Activated naive CD4-positive, alpha-beta T cell treated with anti-CD3 and anti-CD28 coated beads, Interleukin-2, amount 50 U/mL, for 24 hours (primary cell): ENCODE data around the gene MFSD6.

ENCODE experiments used
- H3K27ac Mint-ChIP-seq: one replicate; pipeline ENCODE4 v1.8.0; 2021; ENCODE audit warnings: mild to moderate bottlenecking, mixed read lengths
- H3K27me3 Mint-ChIP-seq: one replicate; pipeline ENCODE4 v1.8.0; 2021; ENCODE audit warnings: mixed read lengths
- H3K36me3 Mint-ChIP-seq: one replicate; pipeline ENCODE4 v1.8.0; 2021; ENCODE audit warnings: mixed read lengths
- H3K4me1 Mint-ChIP-seq: one replicate; pipeline ENCODE4 v1.8.0; 2021; ENCODE audit warnings: mixed read lengths
- H3K4me3 Mint-ChIP-seq: one replicate; pipeline ENCODE4 v1.8.0; 2021; ENCODE audit warnings: mild to moderate bottlenecking, mixed read lengths
- H3K9me3 Mint-ChIP-seq: one replicate; pipeline ENCODE4 v1.8.0; 2021; ENCODE audit warnings: mixed read lengths

MFSD6 gene

DNA sequence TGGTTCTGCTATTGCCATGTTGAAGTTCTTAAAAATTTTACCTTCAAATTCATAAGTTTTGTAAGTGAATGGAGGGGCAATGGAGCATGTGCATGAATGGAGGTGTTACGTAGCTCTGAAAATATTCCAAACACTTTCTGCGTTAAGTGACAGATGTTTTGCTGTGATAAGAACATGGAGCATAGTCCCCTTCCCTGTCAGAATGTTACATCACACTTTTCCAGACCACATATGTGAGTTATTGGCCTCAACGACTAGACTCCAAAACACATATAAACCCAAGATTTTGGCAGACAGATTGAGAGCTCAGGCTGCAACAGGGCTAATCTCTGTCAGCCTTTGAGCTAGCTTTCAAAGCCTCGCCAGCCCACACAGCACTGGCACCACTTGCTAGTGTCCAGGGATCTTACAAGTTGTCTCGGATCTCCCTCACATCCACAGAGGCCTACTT is 27.2 kb upstream of the MFSD6 start:
- Mint-ChIP-seq H3K36me3 (no peaks in the 10 kb centered on the region), H3K27me3 (no peaks in the 10 kb centered on the region), H3K4me1 (peaks cover 7% of the 10 kb centered on the region), H3K4me3 (no peak overlapping the region), H3K27ac (no peak overlapping the region), H3K9me3 (no peaks in the 10 kb centered on the region)

DNA sequence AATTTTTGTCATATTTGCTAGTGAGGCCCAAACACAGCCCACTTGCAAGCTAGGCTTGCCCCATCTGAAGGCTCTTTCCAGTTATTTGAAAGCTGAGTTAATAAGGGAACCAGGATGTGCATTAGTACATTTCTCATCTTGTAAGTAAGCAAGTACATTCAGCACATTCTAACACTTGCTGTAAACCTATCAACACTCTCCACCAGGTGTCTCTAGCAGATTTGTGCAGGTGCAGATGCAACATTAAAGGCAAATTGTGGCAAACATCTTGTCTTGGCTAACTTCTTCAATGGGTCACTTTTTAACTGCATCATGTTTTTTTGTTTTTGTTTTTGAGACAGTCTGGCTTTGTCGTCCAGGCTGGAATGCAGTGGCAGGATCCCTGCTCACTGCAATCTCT is 25.3 kb upstream of the MFSD6 start:
- Mint-ChIP-seq H3K27me3 (no peaks in the 10 kb centered on the region), H3K36me3 (no peaks in the 10 kb centered on the region), H3K4me1 (peaks cover 7% of the 10 kb centered on the region), H3K9me3 (no peaks in the 10 kb centered on the region), H3K4me3 (no peak overlapping the region), H3K27ac (no peak overlapping the region)

DNA sequence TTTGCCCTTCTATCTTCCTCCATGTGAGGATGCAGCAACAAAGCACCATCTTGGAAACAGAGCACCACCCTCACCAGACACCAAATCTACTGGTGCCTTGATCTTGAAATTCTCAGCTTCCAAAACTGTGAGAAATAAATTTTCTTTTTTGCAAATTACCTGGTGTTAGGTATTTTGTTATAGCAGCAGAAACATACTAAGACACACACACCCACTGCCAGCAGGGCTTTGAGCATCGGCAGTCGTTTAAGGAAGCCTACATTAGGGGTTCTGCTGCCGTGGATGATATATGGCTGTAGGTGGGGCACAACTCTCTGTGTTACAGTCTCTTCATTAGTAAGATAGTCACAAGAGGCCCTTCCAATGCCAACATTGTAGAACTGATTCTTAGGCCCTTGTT is 20.7 kb upstream of the MFSD6 start:
- no peaks in the 10 kb centered on the region for H3K36me3 Mint-ChIP-seq
- H3K27ac Mint-ChIP-seq: no peak overlapping the region
- H3K4me3 Mint-ChIP-seq: no peak overlapping the region
- H3K4me1 Mint-ChIP-seq: peaks cover 7% of the 10 kb centered on the region
- no peaks in the 10 kb centered on the region for H3K9me3 Mint-ChIP-seq
- no peaks in the 10 kb centered on the region for H3K27me3 Mint-ChIP-seq

DNA sequence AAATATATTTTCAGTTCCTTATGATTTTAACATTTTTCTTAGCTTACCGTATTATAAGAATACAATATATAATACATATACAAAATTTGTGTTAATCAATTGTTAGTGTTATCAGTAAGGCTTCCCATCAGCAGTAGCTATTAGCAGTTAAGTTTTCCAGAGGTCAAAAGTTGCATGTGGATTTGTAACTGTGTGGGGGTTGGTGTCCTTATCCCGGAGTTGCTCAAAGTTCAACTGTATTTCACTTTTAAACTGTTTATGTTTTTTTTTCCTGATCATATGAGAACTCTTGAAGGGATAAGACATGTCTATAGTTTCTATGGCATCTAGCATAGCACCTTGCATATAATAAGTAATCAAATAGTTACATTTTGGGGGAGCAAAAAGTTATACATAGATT is 11.9 kb upstream of the MFSD6 start:
- Mint-ChIP-seq H3K9me3 (no peaks in the 10 kb centered on the region), H3K4me1 (no peaks in the 10 kb centered on the region), H3K36me3 (no peaks in the 10 kb centered on the region), H3K4me3 (no peak overlapping the region), H3K27ac (no peak overlapping the region), H3K27me3 (no peaks in the 10 kb centered on the region)

DNA sequence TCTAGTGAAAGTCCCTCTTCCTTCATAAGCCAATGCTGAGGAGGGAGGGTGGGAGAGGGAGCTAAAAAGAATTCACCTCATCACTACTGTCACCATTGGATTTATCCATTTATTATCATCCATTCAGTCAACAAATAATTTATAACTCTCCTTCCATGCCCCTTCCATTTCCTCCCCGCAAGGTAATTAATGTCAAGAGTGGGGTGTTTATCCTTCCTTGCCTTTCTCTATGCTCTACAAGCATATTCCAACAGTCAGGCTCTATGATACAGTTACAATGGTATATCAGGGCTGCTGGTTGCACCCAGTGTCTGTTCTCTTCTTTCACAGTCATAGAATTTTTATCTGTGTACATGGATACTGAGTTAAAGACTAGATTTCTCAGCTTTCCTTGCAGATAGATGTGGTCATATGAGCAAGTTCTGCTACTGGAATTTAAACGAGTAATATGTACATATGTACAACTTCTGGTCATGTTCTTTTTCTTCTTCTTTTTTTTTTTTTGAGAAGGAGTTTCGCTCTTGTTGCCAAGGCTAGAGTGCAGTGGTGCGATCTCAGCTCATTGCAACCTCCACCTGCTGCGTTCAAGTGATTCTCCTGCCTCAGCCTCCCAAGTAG is 5.1 kb upstream of the MFSD6 start:
- Mint-ChIP-seq H3K27ac (no peak overlapping the region), H3K4me3 (no peak overlapping the region), H3K9me3 (no peaks in the 10 kb centered on the region), H3K4me1 (peaks cover 5% of the 10 kb centered on the region), H3K27me3 (no peaks in the 10 kb centered on the region), H3K36me3 (no peaks in the 10 kb centered on the region)

DNA sequence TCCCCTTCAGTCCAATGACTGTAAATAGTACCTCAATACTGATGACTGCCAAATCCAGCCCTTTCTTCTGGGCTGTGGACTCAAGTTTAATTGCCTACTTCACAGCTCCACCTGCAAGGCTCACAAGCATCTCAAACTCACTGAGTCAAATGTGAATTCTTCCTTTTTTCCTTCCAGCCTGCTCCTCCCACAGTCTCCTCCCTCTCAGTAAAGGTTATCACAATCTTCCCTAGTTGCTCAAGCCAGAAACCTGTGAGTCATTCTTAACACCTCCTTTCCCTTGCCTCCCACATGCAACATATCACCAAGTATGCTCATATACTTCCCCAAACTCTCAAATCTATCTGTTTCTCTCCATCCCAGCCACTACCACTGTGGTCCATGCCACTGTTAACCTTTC is 3.7 kb upstream of the MFSD6 start:
- Mint-ChIP-seq H3K9me3 (no peaks in the 10 kb centered on the region), H3K4me3 (no peak overlapping the region), H3K27ac (no peak overlapping the region), H3K4me1 (peaks cover 9% of the 10 kb centered on the region), H3K27me3 (no peaks in the 10 kb centered on the region), H3K36me3 (no peaks in the 10 kb centered on the region)

DNA sequence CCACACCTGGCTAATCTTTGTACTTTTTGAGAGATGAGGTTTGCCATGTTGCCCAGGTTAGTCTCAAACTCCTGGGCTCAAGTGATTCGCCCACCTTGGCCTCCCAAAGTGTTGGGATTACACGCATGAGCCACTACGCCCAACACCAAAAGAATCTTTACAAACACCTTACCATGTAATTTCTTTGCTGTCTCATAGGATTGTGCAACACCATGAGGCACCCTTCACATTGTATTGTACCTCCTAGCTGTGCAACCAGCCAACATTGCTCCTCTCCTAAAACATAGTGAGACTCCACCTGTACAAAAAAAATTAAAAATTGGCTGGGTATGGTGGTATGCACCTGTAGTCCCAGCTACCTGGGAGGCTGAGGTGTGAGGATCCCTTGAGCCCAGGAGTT is 3.1 kb upstream of the MFSD6 start:
- Mint-ChIP-seq H3K4me3 (no peak overlapping the region), H3K4me1 (peaks cover 15% of the 10 kb centered on the region), H3K27ac (no peak overlapping the region), H3K27me3 (no peaks in the 10 kb centered on the region), H3K9me3 (no peaks in the 10 kb centered on the region), H3K36me3 (peaks cover 1% of the 10 kb centered on the region)

DNA sequence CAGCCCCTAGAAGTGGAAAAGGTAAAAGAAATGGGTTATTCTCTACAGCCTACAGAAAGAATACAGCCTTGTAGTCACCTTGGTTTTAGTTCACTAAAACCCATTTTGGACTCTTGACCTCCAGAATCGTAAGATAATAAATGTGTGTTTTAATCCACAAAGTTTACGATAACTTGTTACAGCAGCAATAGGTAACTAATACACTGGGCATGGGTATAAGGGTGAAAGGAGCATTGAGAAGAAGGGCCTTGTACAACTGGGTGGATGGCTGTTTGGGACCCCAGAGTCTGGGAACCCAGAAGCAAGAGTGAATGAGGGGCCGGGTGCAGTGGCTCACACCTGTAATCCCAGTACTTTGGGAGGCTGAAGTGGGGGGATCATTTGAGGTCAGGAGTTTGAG is 2.2 kb upstream of the MFSD6 start:
- H3K36me3 Mint-ChIP-seq: peaks cover 1% of the 10 kb centered on the region
- H3K4me1 Mint-ChIP-seq: peaks cover 22% of the 10 kb centered on the region
- no peaks in the 10 kb centered on the region for H3K27me3 Mint-ChIP-seq
- H3K27ac Mint-ChIP-seq: no peak overlapping the region
- H3K4me3 Mint-ChIP-seq: no peak overlapping the region
- no peaks in the 10 kb centered on the region for H3K9me3 Mint-ChIP-seq

DNA sequence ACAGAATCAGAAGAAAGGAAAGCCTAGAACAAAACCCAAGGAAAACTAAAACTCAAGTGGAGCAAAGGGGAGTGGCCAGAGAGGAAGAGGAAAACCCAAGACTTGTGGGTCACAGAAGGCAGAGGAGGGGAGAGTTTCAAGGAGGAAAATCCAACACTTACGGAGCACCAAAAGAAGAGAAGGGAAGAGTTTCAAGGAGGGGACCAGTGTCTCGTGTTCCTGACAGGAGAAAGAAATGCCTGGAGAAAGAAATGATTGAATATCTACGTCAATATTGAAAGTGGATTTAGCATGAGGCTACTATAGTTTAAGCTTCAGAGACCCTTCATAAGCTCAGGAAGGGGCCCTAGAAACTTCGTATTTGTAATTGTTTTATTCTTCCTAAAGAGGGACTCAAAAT is 1.4 kb upstream of the MFSD6 start:
- Mint-ChIP-seq H3K4me1 (peaks cover 29% of the 10 kb centered on the region), H3K9me3 (no peaks in the 10 kb centered on the region), H3K27me3 (no peaks in the 10 kb centered on the region), H3K36me3 (peaks cover 1% of the 10 kb centered on the region), H3K4me3 (no peak overlapping the region), H3K27ac (no peak overlapping the region)

DNA sequence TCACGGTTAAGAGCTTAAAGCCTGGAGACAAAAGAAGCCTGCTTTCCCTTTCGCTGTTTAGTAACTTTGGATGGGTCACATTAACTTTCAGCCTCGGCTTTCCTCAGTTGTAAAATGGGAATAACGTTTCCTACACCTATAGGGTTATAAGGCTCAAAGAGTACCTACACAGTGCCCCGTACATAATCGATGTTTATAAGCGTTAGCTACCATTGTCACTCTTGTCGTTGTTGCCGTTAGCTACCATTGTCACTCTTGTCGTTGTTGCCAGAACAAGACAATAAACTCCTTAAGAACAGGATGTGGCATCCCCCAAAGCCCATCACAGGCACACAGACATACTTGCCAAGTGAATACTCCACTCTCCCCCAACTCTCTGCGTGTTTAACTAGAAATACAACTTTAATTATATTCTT is 901 bp upstream of the MFSD6 start:
- peaks cover 34% of the 10 kb centered on the region for H3K4me1 Mint-ChIP-seq
- H3K27me3 Mint-ChIP-seq: no peaks in the 10 kb centered on the region
- H3K27ac Mint-ChIP-seq: no peak overlapping the region
- peak overlapping the region; percentile 83 for H3K4me3 Mint-ChIP-seq
- H3K36me3 Mint-ChIP-seq: peaks cover 1% of the 10 kb centered on the region
- H3K9me3 Mint-ChIP-seq: no peaks in the 10 kb centered on the region

DNA sequence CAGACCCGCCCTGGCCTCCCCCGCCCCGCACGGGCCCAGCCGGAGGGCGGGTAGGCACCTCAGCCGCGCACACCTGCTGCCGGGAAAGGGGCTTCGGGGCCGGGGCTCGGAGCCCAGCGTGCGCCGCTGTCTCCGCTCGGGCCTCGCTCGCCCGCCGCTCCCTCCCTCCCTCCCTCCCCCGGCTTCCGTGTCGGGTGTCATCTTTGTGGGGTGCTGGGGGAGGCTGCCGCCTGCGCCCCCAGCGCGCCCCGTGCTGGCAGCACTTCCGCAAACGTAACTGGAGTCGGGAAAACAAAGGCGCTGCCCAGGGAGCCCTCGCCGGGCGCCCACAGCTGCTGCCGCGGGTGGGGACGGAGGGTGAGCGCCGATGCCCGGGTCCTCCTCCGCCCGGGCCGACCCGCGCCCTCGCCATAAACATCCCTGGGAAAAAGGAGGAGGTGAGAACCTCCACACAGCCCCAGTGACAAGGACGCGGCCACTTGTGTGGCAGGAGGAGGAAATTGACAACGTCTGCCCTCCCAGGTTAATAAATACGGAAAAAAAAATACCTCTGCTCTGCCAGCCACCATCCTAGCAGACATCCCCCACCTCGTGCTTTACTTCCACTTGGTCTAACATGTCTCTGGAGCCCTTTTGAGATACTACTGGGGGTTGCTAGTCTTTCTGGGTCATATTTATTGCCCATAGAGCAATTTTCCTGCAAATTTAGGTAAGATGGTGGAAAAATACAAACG is 550 bp downstream of the MFSD6 start:
- Mint-ChIP-seq H3K27me3 (no peaks in the 10 kb centered on the region), H3K4me1 (peaks cover 48% of the 10 kb centered on the region)

DNA sequence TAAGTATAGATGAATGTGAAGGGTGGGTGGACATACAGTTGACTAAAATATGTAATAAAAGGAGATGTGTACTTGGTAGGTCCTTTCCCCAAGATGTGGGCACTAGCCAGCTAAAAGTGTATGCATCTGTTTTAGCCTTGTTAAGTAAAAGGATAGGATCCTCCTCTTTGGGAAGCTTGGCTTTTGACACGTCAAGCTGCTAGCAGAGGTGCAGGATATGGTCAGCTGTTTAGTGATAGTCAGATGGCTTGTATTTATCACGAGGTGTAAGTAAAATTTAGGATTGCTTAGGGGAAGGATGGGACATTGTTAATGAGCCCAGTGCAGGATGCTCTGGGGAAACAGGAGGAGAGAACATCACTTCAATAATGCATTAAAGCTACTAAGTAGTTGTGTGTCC is 1.5 kb downstream of the MFSD6 start:
- Mint-ChIP-seq H3K4me1 (peaks cover 55% of the 10 kb centered on the region), H3K4me3 (peak overlapping the region; percentile 87), H3K9me3 (no peaks in the 10 kb centered on the region), H3K27ac (peak overlapping the region; percentile 93), H3K36me3 (peaks cover 1% of the 10 kb centered on the region), H3K27me3 (no peaks in the 10 kb centered on the region)

More for the DNA sequence above, 550 bp downstream of the MFSD6 start:
- Mint-ChIP-seq H3K9me3 (no peaks in the 10 kb centered on the region), H3K36me3 (peaks cover 1% of the 10 kb centered on the region), H3K27ac (peak overlapping the region; percentile 93), H3K4me3 (peak overlapping the region; percentile 87)

DNA sequence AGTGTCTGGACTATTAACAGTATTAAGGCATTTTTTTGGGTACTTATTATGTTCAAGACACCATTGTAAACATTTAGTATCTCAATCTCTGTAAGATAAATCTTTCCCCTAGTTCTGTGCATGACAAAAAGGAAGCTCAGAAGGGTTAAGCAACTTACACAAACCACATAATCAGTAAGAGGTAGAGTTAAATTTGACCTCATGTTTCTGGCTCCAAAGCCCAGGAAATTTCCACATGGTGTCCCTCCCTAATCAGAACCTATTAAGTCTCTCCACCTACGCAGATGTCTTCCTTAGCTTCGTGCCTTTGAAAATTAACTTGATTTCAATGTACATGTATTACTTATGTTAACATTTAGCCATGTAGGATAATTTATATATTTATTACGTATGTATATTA is 2.0 kb downstream of the MFSD6 start:
- Mint-ChIP-seq H3K4me3 (peak overlapping the region; percentile 87), H3K27me3 (no peaks in the 10 kb centered on the region), H3K27ac (peak overlapping the region; percentile 93), H3K4me1 (peaks cover 59% of the 10 kb centered on the region), H3K36me3 (peaks cover 1% of the 10 kb centered on the region), H3K9me3 (no peaks in the 10 kb centered on the region)

DNA sequence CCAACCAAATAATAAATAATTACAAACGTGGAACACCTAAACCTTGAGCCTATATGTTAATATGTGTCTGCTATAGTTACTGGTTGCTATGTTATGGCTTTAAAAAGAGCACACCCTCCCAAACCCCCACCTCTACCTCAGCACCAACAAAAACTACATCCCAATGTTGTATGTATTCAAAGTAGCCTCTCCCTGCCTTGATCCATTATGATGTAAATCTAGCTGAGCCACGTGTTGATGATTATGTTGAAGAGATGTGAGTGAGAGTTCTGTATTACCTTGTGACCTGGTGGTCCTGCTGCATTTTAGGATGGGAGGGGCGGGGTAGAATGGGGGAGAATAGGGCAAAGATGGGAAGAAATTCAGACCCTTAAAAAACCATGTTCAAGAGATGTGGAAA is 4.8 kb downstream of the MFSD6 start:
- Mint-ChIP-seq H3K27ac (peak overlapping the region; percentile 24), H3K27me3 (no peaks in the 10 kb centered on the region), H3K4me1 (peaks cover 82% of the 10 kb centered on the region), H3K4me3 (no peak overlapping the region), H3K36me3 (peaks cover 4% of the 10 kb centered on the region), H3K9me3 (no peaks in the 10 kb centered on the region)

DNA sequence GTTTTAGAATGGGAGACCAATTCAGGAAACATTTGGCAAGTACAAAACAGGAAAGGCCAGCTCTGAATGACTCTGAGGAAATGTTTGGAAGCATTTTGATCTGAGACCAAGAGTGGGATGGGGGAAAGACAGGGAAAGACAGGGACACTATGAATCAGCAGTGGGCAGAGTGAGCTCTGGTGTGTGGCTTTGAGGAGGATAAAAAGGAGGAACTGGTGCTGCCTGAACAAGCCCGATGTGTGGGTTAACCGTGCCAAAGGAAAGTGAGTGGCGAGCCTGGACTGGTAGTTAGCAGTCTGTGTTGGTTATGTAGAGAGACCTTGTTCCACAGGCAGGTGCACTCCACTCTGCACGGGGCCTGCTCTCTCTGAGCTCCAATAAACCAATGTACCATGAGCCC is 5.3 kb downstream of the MFSD6 start:
- H3K4me3 Mint-ChIP-seq: no peak overlapping the region
- peaks cover 86% of the 10 kb centered on the region for H3K4me1 Mint-ChIP-seq

DNA sequence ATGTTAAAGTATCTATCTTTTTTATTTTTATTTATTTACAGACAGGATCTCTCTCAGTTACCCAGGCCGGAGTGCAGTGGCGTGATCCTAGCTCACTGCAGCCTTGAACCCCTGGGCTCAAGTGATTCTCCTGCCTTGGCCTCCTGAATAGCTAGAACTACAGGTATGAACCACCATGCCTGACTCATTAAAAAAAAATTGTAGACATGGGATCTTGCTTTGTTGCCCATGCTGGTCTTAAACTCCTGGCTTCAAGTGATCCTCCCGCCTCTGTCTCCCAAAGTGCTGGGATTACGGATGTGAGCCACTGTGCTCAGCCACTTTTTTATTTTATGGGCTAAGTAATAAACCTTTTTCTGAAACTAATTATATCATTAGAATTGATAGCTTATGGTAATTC is 7.1 kb downstream of the MFSD6 start:
- Mint-ChIP-seq H3K9me3 (no peaks in the 10 kb centered on the region), H3K27ac (peak overlapping the region; percentile 94), H3K4me1 (peaks cover 92% of the 10 kb centered on the region), H3K4me3 (no peak overlapping the region), H3K36me3 (peaks cover 3% of the 10 kb centered on the region), H3K27me3 (no peaks in the 10 kb centered on the region)

More for the DNA sequence above, 5.3 kb downstream of the MFSD6 start:
- Mint-ChIP-seq H3K36me3 (peaks cover 4% of the 10 kb centered on the region), H3K27ac (peak overlapping the region; percentile 24), H3K9me3 (no peaks in the 10 kb centered on the region), H3K27me3 (no peaks in the 10 kb centered on the region)
